Epidermal melanocyte (primary cell): ENCODE data around the gene TMEM38B.
"Not testable (repeated sequence)": the region's sequence is repeated elsewhere in the genome, so short reads cannot be mapped to it uniquely, and the experiment has no call there.

Experiments used
- DNase-seq: peaks from one replicate; pipeline ENCODE4 v3.0.0; 2011; ENCODE audit warnings: low spot score; ENCODE audit not compliant: insufficient read length

Gene TMEM38B

DNA sequence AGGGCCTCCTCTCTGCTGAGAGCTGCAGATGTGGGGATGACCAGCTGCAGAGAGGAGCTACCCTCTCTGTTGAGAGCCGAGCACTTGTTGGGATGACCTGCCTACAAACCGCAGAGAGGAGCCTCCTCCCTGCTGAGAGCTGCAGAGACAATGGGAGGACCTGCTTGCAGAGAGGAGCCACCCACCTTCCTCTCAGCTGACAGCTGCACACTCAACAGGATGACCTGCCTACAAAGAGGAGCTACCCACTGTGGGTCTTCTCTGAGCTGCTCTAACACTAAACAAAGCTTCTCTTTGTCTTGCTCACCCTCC, 19.6 kb downstream of the TMEM38B start:
- DNase-seq, result no peak

- no peak for DNase-seq
Observed at GRCh38 chr9:105716146-105716545, 21.8 kb downstream of the TMEM38B start.

- DNase-seq, result no peak
Observed at GRCh38 chr9:105722099-105722498, 27.8 kb downstream of the TMEM38B start.

DNA sequence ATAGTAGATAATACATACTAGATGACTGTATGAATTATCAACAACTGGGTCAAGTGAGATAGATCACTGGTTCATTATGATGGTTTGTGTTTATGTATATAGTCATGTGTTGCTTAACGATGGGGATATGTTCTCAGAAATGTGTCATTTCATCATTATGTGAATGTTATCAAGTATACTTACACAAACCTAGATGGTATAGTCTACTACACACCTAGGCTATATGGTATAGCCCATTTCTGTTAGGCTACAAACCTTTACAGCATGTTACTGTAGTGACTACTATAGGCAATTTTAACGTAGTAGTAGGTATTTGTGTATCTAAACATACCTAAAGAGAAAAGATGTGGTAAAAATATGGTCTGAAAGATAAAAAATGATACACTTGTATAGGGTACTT, 31.0 kb downstream of the TMEM38B start:
- DNase-seq, result no peak

GRCh38 chr9:105728230-105728629, 33.9 kb downstream of the TMEM38B start:
- not testable (repeated sequence) for DNase-seq

DNA sequence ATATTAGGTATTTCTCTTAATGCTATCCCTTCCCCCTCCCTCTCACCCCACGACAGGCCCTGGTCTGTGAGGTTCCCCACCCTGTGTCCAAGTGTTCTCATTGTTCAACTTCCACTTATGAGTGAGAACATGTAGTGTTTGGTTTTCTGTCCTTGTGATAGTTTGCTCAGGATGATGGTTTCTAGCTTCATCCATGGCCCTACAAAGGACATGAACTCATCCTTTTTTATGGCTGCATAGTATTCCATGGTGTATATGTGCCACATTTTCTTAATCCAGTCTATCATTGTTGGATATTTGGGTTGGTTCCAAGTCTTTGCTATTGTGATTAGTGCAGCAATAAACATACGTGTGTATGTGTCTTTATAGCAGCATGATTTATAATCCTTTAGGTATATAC, 37.1 kb downstream of the TMEM38B start:
- DNase-seq, result not testable (repeated sequence)

GRCh38 chr9:105735366-105735765, 41.0 kb downstream of the TMEM38B start:
- no peak for DNase-seq

DNA sequence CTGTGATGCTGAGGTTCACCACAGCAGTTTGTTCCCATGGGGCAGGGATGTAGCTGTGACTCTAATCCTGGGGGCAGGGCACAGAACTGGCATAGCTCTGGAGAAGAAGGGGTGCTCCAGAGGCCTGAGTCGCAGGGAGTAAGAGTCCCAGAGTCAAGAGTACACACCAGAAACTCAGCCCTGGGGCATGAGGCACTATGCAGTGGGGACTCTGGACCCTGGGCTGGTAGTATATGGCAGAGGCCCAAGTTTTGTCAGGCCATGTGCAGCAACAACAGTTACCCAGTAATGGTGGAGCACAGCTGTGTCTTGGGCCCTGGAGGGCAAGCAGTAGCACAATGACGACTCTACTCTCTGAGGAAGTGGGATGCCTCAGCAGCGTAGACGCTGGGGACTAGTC, 42.9 kb downstream of the TMEM38B start:
- DNase-seq, result no peak

GRCh38 chr9:105742088-105742487, 47.7 kb downstream of the TMEM38B start:
- no peak for DNase-seq

DNA sequence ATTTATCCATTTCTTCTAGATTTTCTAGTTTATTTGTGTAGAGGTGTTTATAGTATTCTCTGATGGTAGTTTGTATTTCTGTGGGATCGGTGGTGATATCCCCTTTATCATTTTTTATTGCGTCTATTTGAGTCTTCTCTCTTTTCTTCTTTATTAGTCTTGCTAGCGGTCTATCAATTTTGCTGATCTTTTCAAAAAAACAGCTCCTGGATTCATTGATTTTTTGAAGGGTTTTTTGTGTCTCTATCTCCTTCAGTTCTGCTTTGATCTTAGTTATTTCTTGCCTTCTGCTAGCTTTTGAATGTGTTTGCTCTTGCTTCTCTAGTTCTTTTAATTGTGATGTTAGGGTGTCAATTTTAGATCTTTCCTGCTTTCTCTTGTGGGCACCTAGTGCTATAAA, 53.0 kb downstream of the TMEM38B start:
- not testable (repeated sequence) for DNase-seq

GRCh38 chr9:105751761-105752160, 57.4 kb downstream of the TMEM38B start:
- DNase-seq, result no peak

DNA sequence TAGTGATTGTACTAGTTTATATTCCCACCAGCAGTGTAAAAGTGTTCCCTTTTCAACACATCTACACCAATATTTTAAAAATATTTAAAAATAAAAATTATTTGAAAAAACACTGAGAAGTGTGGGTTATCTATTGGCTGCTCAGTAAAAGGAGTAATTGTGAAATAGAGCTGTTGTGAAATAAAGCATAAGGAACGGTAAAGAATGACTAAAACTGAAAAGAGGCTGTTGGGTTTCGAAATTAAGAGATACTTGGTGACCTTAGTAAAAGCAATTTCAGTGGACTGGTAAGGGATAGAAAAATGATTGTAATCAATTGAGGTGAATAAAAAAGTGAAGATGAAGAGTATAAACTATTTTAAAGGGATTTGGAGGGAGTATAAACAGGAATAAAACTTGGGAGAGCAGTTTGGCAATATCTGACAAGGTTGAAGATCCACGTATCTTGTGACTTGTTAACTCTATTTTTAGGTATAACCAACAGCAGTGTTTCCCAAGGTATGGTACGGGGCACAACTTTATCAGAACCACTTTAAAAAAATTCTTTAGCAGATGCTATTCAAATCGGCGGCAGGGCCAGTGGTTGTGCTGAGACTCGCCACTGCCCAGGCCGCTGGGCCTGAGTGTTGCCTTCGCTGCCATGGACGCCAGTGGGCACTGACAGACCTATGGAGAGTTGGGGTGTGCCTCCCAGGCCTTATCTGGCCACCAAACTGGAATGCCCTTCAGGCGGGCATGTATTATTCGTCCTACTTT, 63.3 kb downstream of the TMEM38B start:
- DNase-seq, result no peak

- no peak for DNase-seq
Observed at GRCh38 chr9:105760053-105760452, 65.7 kb downstream of the TMEM38B start.

DNA sequence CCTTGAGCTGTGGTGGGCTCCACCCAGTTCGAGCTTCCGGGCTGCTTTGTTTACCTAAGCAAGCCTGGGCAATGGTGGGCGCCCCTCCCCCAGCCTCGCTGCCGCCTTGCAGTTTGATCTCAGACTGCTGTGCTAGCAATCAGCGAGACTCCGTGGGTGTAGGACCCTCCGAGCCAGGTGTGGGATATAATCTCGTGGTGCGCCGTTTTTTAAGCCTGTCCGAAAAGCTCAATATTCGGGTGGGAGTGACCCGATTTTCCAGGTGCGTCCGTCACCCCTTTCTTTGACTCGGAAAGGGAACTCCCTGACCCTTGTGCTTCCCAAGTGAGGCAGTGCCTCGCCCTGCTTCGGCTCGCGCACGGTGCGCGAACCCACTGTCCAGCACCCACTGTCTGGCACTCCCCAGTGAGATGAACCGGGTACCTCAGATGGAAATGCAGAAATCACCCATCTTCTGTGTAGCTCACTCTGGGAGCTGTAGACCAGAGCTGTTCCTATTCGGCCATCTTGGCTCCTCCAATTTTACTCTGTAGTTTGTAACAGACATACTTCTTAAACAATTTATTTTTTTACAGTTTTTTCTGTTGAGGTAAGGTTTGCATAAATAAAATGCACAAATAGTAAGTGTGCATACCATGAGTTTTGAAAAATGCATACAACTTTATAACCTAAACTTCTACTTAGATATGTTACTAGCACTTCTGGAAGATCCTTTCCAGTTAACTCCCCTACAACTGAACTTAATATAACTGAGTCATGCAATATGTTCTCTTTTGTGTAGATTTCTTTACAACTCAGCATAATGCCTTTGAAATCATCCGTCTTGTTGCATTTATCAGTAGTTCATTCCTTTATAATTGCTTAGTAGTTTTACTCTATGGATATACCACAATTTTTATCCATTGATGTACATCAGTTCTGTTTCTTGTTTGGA, 88.5 kb downstream of the TMEM38B start:
- DNase-seq, result not testable (repeated sequence)

DNA sequence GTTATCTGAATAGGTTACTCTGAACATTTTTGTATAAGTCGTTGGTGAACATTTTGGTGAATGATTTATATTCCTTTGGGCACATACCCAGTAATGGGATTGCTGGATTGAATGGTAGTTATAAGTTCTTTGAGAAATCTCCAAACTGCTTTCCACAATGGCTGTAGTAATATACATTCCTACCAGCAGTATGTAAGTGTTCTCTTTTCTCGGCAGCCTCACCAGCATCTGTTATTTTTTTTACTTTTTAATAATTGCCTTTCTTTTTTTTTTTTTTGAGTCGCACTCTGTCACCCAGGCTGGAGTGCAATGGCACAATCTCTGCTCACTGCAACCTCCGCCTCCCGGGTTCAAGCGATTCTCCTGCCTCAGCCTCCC, 89.1 kb downstream of the TMEM38B start:
- not testable (repeated sequence) for DNase-seq

- not testable (repeated sequence) for DNase-seq
Observed at GRCh38 chr9:105786796-105787195, 92.5 kb downstream of the TMEM38B start.

GRCh38 chr9:105816202-105816744, 121.9 kb downstream of the TMEM38B start:
- no peak for DNase-seq

DNA sequence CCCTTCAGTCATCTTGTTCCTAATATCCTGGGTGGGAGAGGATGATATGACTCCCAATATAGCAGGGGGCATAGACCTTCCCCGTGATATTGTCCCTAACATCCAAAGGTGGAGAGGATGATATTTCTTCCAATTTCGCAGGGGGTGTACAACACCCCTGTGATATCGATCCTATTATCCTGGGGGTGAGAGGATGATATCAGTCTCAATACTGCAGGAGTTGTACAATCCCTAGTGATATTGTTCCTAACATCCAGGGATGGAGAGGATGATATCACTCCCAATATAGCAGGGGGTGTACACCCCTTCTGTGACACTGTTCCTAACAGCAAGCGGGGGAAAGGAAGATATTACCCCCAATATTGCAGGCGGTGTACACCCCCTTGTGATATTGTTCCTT, 122.6 kb downstream of the TMEM38B start:
- DNase-seq, result no peak

DNA sequence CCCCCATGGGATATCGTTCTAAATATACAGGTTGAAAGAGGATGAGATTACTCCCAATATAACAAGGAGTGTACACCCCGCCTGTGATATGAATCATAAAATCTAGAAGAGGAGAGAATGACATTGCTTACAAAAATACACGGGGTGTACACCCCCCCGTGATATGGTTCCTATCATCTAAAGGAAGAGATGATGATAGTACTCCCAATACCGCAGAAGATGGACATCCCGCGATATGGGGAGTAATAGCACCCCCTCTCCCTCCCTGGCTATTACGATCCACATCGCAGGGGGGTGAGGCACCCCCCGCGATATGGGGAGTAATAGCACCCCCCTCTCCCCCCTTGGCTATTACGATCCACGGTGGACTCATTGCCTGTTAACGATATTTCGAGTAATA, 124.6 kb downstream of the TMEM38B start:
- DNase-seq, result no peak

DNA sequence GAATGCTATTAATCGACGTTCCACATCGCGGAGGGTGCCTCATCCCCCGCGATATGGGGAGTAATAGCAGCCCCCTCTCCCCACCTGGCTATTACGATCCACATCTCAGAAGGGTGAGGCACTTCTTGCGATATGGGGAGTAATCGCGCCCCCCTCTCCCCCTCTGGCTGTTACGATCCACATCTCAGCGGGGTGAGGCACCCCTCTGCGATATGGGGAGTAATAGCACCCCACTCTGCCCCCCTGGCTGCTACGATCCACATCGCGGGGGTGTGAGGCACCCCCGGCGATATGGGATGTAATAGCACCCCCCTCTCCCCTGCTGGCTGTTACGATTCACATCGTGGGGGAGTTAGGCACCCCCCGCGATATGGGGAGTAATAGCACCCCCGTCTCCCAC, 128.5 kb downstream of the TMEM38B start:
- no peak for DNase-seq
